Measurements from ENCODE around the gene HLF.

GRCh38 chr17:55360971-55361370, 96.2 kb downstream of the HLF start:
- TF ChIP-seq POLR2AphosphoS5 (IDR thresholded peaks at IDR 0.05; ENCODE audit: low read depth, low read length) (no peak), TAF1 (IDR thresholded peaks at IDR 0.05; ENCODE audit: low read depth, low read length) (no peak), SPI1 (IDR thresholded peaks at IDR 0.05; ENCODE audit: low read depth, low read length) (no peak), POLR2A (IDR thresholded peaks at IDR 0.05; ENCODE audit: low read depth, low read length) (no peak), PAX5 (IDR thresholded peaks at IDR 0.05; ENCODE audit: insufficient read depth, low read length, severe bottlenecking) (no peak), POU2F2 (IDR thresholded peaks at IDR 0.05; ENCODE audit: low read depth, low read length) (no peak)
